Skin of body (tissue), 2 donors: Measurements from ENCODE around the gene TPRX1. TPM values are rescaled to one million over a fixed set of nuclear protein-coding genes. Genes with fewer than 3 reads are reported as not detected.
A peak's percentile ranks its signal among the peaks of the same experiment; 100 is the strongest.
"Not testable (repeated sequence)": the region's sequence is repeated elsewhere in the genome, so short reads cannot be mapped to it uniquely, and the experiment has no call there.

Source experiments
- DNase-seq: peaks from one replicate; lab custom pipeline; 2025; lab: John Stamatoyannopoulos, UW
- total RNA-seq: library from RNA; depleted of rRNA; stranded (reverse); fragments of >200 nt; gene quantifications from one replicate; pipeline ENCODE4 v1.2.3, GENCODE V29; 2014

Gene TPRX1
- total RNA-seq, 1 donor from 2014 or later, result not detected

GRCh38 chr19:47767349-47767748 is 37.0 kb downstream of the TPRX1 start:
- no peak for DNase-seq

GRCh38 chr19:47766670-47767069 is 37.7 kb downstream of the TPRX1 start:
- DNase-seq, result no peak

GRCh38 chr19:47766359-47766620 is 38.1 kb downstream of the TPRX1 start:
- no peak for DNase-seq

- no peak for DNase-seq
Measured at GRCh38 chr19:47765523-47766358, 38.6 kb downstream of the TPRX1 start.

GRCh38 chr19:47764705-47765104 is 39.6 kb downstream of the TPRX1 start:
- not testable (repeated sequence) for DNase-seq

GRCh38 chr19:47762615-47763308 is 41.6 kb downstream of the TPRX1 start:
- peak; percentile 24 for DNase-seq

GRCh38 chr19:47762151-47762550 is 42.2 kb downstream of the TPRX1 start:
- no peak for DNase-seq

GRCh38 chr19:47761566-47761965 is 42.8 kb downstream of the TPRX1 start:
- DNase-seq, result no peak

- DNase-seq, result no peak
Measured at GRCh38 chr19:47760632-47760999, 43.7 kb downstream of the TPRX1 start.

GRCh38 chr19:47758443-47758804 is 45.9 kb downstream of the TPRX1 start:
- DNase-seq, result no peak

- DNase-seq, result no peak
Measured at GRCh38 chr19:47757617-47758442, 46.5 kb downstream of the TPRX1 start.

- no peak for DNase-seq
Measured at GRCh38 chr19:47756953-47757608, 47.3 kb downstream of the TPRX1 start.

GRCh38 chr19:47756627-47756929 is 47.8 kb downstream of the TPRX1 start:
- no peak for DNase-seq

- DNase-seq, result no peak
Measured at GRCh38 chr19:47755762-47756626, 48.4 kb downstream of the TPRX1 start.

GRCh38 chr19:47755065-47755761 is 49.1 kb downstream of the TPRX1 start:
- no peak for DNase-seq

GRCh38 chr19:47754206-47755064 is 49.9 kb downstream of the TPRX1 start:
- no peak for DNase-seq

GRCh38 chr19:47752440-47753211 is 51.7 kb downstream of the TPRX1 start:
- no peak for DNase-seq
